Endothelial cell of umbilical vein (primary cell): ENCODE data around the gene ATP6V1B1. TPM values are rescaled to one million over a fixed set of nuclear protein-coding genes. Genes with fewer than 3 reads are reported as not detected.

Source experiments
- BruUV-seq: library from RNA; stranded (reverse); fragments of 400-500 nt; replicated peaks from 2 replicates; lab custom pipeline; 2021; lab: Mats Ljungman, UMichigan
- CTCF ChIA-PET: fragments of 300-600, 350-600 bp; sonication (Branson Sonifier 250); formaldehyde crosslinking; loops from one replicate; lab custom pipeline; 2021; ENCODE audit warnings: antibody characterized with exemption, inconsistent platforms; lab: Charles Lee
- POLR2A ChIA-PET: fragments of 300-600, 350-600 bp; sonication (Branson Sonifier 250); formaldehyde crosslinking; loops from one replicate; lab custom pipeline; 2021; ENCODE audit warnings: antibody characterized with exemption, inconsistent platforms; lab: Charles Lee
- DNase-seq: peaks from one replicate; pipeline ENCODE4 v3.0.0-alpha.2; 2011; ENCODE audit warnings: low read depth, low spot score
- FAIRE-seq: peaks from 2 replicates; lab custom pipeline; 2011; peaks lifted over from hg19 to GRCh38; lab: Jason Lieb, UNC
- H2AFZ ChIP-seq: 2 replicates; pipeline ENCODE4 v1.6.0; 2012; ENCODE audit warnings: low read depth, low read length, control low read depth, inconsistent platforms
- H3K27ac ChIP-seq: 2 replicates; pipeline ENCODE4 v1.5.1; 2011; ENCODE audit warnings: low read depth, mild to moderate bottlenecking, control low read depth, low read length, moderate library complexity; ENCODE audit not compliant: insufficient read depth
- H3K27me3 ChIP-seq, 2 experiments: 2 replicates each; pipeline versions ENCODE4 v1.6.0 to v1.6.1; 2011; ENCODE audit warnings: low read length in 2 of 2, mixed read lengths in 1 of 2; ENCODE audit not compliant: control insufficient read depth in 2 of 2, insufficient read depth in 2 of 2
- H3K36me3 ChIP-seq, 2 experiments: 2 replicates in 1 of 2; 3 replicates in 1 of 2; pipeline ENCODE4 v1.5.1; 2011; ENCODE audit warnings: low read length in 2 of 2, mild to moderate bottlenecking in 1 of 2, moderate library complexity in 1 of 2; ENCODE audit not compliant: control insufficient read depth in 2 of 2, insufficient read depth in 2 of 2; ENCODE audit errors: extremely low read depth in 1 of 2
- H3K4me1 ChIP-seq: 3 replicates; pipeline ENCODE4 v1.5.1; 2011; ENCODE audit warnings: mild to moderate bottlenecking, low read length; ENCODE audit not compliant: control insufficient read depth, insufficient read depth; ENCODE audit errors: extremely low read depth
- H3K4me2 ChIP-seq: 2 replicates; pipeline ENCODE4 v1.6.1; 2011; ENCODE audit warnings: low read length, control low read depth, mixed read lengths; ENCODE audit not compliant: insufficient read depth
- H3K4me3 ChIP-seq, 3 experiments: fragments of 200-600 bp in 1 of 3; sonication (generic), shearing (Covaris generic) in 1 of 3; replicated peaks in 1 of 3; 2 replicates each; pipeline ENCODE4 v1.5.1; 2011 to 2016; ENCODE audit warnings: control low read depth in 3 of 3, low read length in 3 of 3, mild to moderate bottlenecking in 2 of 3, inconsistent platforms in 1 of 3, low read depth in 1 of 3, moderate library complexity in 1 of 3; ENCODE audit not compliant: insufficient read depth in 1 of 3
- H3K79me2 ChIP-seq: 2 replicates; pipeline ENCODE4 v1.6.0; 2012; ENCODE audit warnings: low read length, inconsistent platforms; ENCODE audit not compliant: control insufficient read depth, insufficient read depth
- H3K9ac ChIP-seq: replicated peaks from 2 replicates; pipeline ENCODE3; 2011; ENCODE audit warnings: low read length, control low read depth; ENCODE audit not compliant: insufficient read depth; ENCODE audit errors: extremely low read depth
- H3K9me1 ChIP-seq: replicated peaks from 3 replicates; pipeline ENCODE4 v1.6.0; 2011; ENCODE audit warnings: mild to moderate bottlenecking, low read length; ENCODE audit not compliant: control insufficient read depth, insufficient read depth; ENCODE audit errors: extremely low read depth
- H3K9me3 ChIP-seq: replicated peaks from 2 replicates; pipeline ENCODE4 v1.5.1; 2012; ENCODE audit warnings: low read length, inconsistent platforms; ENCODE audit not compliant: control insufficient read depth, insufficient read depth
- H4K20me1 ChIP-seq: replicated peaks from 2 replicates; pipeline ENCODE3; 2011; ENCODE audit warnings: mild to moderate bottlenecking, low read length; ENCODE audit not compliant: control insufficient read depth, insufficient read depth; ENCODE audit errors: extremely low read depth
- EZH2 ChIP-seq: IDR thresholded peaks from 2 replicates; pipeline ENCODE4 v1.6.1; 2012; ENCODE audit warnings: borderline replicate concordance, low read depth, mild to moderate bottlenecking, moderate library complexity, low read length, inconsistent platforms; ENCODE audit not compliant: severe bottlenecking
- FOS ChIP-seq: IDR thresholded peaks from 2 replicates; pipeline ENCODE4 v1.6.1; 2011; ENCODE audit warnings: mild to moderate bottlenecking, low read length, moderate library complexity, borderline replicate concordance; ENCODE audit not compliant: insufficient read depth
- GATA2 ChIP-seq: IDR thresholded peaks from 2 replicates; pipeline ENCODE4 v1.7.0; 2011; ENCODE audit warnings: low read depth, mild to moderate bottlenecking, moderate library complexity, mixed read lengths, low read length; ENCODE audit not compliant: insufficient read length, insufficient read depth
- JUN ChIP-seq: IDR thresholded peaks from 2 replicates; pipeline ENCODE4 v1.6.1; 2011; ENCODE audit warnings: borderline replicate concordance, low read depth; ENCODE audit not compliant: insufficient read length, insufficient read depth
- MAX ChIP-seq: IDR thresholded peaks from 2 replicates; pipeline ENCODE4 v1.6.1; 2011; ENCODE audit not compliant: insufficient read depth, insufficient read length
- MYC ChIP-seq: IDR thresholded peaks from one replicate; pipeline ENCODE4 v1.6.1; 2011; ENCODE audit warnings: mild to moderate bottlenecking, low read depth, low read length
- POLR2A ChIP-seq: IDR thresholded peaks from 2 replicates; pipeline ENCODE4 v1.6.1; 2012; ENCODE audit warnings: low read depth, mild to moderate bottlenecking, control low read depth, low read length
- POLR2AphosphoS5 ChIP-seq: IDR thresholded peaks from 2 replicates; pipeline ENCODE4 v1.6.1; 2012; ENCODE audit warnings: low read depth, mild to moderate bottlenecking, control low read depth, low read length, moderate library complexity; ENCODE audit not compliant: insufficient read depth
- dilution Hi-C: fragments of 300-500 bp; cut with MboI; formaldehyde crosslinking; loops from one replicate; pipeline ENCODE4 v1.15.0; 2019; ENCODE audit warnings: low sequenced_read_pairs; ENCODE audit not compliant: extremely low pct_ligation_motif_present
- intact Hi-C: fragments of 100-400 bp; cut with micrococcal nuclease; formaldehyde crosslinking; loops from one replicate; pipeline ENCODE4 v1.10.0; 2022
- polyA plus RNA-seq, 4 experiments: library from polyadenylated mRNA; depleted of rRNA in 3 of 4; stranded (reverse) in 3 of 4; unstranded in 1 of 4; fragments of >200 nt; gene quantifications; 2 replicates each; pipeline versions ENCODE4 v1.2.1 to v1.2.3, GENCODE V29; 2011 to 2012; ENCODE audit warnings: missing spikeins in 1 of 4
- total RNA-seq: library from RNA; stranded (reverse); gene quantifications from 2 replicates; pipeline ENCODE4 v1.2.3, GENCODE V29; 2021
- TF ChIP-seq, protein P1 (sequence below), 2 donors: IDR thresholded peaks; 1 replicate in 1 of 2; 2 replicates in 1 of 2; pipeline ENCODE4 v1.5.1; 2011; ENCODE audit warnings: low read length in 2 of 2, mild to moderate bottlenecking in 2 of 2, moderate library complexity in 2 of 2, control low read depth in 1 of 2, inconsistent platforms in 1 of 2, low read depth in 1 of 2; ENCODE audit not compliant: insufficient read depth in 1 of 2; ENCODE audit errors: extremely low read depth in 1 of 2

Gene ATP6V1B1
- total and polyA plus RNA-seq, 2 donors (not counting 3 experiments of a cell fraction or from before 2014, with no cell fraction given), result 0.77 TPM; not detected in 1

DNA sequence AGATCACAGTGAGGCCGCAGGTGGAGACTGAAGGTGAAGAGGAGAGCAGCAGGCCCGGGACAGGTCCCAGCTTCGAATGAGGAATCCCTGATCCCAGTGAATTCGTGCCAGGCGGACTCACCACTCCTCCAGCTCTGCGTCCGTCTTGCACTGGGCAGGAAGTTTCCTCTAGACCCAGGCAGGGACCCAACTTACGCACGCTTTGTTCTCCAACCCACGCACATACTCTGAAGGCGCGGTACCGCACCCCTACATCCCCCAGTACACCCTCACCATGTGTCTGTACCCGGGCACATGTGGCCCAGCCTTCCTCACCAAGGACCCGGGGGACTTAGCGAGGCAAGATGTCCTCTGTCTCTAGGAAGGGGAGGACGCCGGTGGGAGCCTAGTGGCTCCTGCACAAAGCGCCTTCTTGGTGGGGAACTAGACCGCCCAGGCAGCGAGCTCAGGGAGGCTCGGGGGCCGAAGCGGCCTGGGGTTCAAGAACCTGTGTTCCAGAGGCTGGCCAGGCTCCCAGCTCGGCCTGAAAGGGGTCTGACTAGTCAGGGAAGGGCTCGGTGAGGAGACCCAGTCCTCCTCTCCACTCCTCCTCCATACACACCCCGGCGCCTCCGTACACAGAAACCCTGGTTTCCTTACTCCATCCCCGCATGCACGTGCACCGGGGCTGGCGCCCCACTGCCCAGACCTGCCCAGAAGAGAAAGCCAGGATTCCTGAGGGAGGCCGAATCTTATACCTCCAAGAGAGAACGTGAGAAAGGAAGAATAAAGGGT is 38.3 kb upstream of the ATP6V1B1 start:
- DNase-seq (no peak), FAIRE-seq (no peak)
- Histone ChIP-seq H4K20me1 (no peaks in the 10 kb centered on the region), H3K9ac (no peak overlapping the region), H3K27ac (no peak overlapping the region), H3K4me1 (peaks cover 7% of the 10 kb centered on the region), H3K36me3 (no peaks in the 10 kb centered on the region), H3K9me1 (no peaks in the 10 kb centered on the region), H2AFZ (no peak overlapping the region), H3K9me3 (no peaks in the 10 kb centered on the region), H3K79me2 (no peaks in the 10 kb centered on the region), H3K4me2 (no peak overlapping the region), H3K4me3 (no peak overlapping the region), H3K27me3 (peaks cover 74 to 96% of the 10 kb centered on the region in 2 experiments)
- dilution Hi-C loops, result no loop called here
- TF ChIP-seq POLR2AphosphoS5 (no peak), FOS (no peak), JUN (no peak), POLR2A (no peak), EZH2 (no peak), MAX (no peak), MYC (no peak), GATA2 (no peak)
- TF ChIP-seq, protein P1, sequence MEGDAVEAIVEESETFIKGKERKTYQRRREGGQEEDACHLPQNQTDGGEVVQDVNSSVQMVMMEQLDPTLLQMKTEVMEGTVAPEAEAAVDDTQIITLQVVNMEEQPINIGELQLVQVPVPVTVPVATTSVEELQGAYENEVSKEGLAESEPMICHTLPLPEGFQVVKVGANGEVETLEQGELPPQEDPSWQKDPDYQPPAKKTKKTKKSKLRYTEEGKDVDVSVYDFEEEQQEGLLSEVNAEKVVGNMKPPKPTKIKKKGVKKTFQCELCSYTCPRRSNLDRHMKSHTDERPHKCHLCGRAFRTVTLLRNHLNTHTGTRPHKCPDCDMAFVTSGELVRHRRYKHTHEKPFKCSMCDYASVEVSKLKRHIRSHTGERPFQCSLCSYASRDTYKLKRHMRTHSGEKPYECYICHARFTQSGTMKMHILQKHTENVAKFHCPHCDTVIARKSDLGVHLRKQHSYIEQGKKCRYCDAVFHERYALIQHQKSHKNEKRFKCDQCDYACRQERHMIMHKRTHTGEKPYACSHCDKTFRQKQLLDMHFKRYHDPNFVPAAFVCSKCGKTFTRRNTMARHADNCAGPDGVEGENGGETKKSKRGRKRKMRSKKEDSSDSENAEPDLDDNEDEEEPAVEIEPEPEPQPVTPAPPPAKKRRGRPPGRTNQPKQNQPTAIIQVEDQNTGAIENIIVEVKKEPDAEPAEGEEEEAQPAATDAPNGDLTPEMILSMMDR (IDR thresholded peaks at IDR 0.05; ENCODE audit: extremely low read depth in 1 of 2, insufficient read depth in 1 of 2, low read depth in 1 of 2, low read length in 2 of 2), result no peak
- intact Hi-C loops, result no loop called here
- POLR2A ChIA-PET, result no interaction called here
- no TSS peak for BruUV-seq
- CTCF ChIA-PET, result interaction anchor here (1.6 to 2.2 kb wide), 2 partner anchors 18 to 26 kb away, joined by 3 to 6 read pairs; no protein-coding TSS in a partner anchor
